Breast epithelium (tissue), 4 donors: Measurements from ENCODE around the gene KRTAP5-3. TPM values are rescaled to one million over a fixed set of nuclear protein-coding genes. Genes with fewer than 3 reads are reported as not detected.

Source experiments
- DNase-seq, 2 donors: peaks; one replicate each; pipeline ENCODE4 v3.0.0-alpha.2; 2019; ENCODE audit warnings: low spot score in 2 of 2
- H3K27ac ChIP-seq, 2 donors: fragments of 200-600 bp; sonication (generic) in 1 of 2; one replicate each; pipeline ENCODE4 v1.5.1; 2016 to 2019; ENCODE audit warnings: mild to moderate bottlenecking in 1 of 2
- H3K27me3 ChIP-seq, 2 donors: fragments of 200-600 bp; sonication (generic) in 1 of 2; one replicate each; pipeline versions ENCODE4 v1.5.1 to v1.6.0; 2017 to 2019; ENCODE audit warnings: control low read depth in 1 of 2, mild to moderate bottlenecking in 1 of 2
- H3K36me3 ChIP-seq: fragments of 200-600 bp; one replicate; pipeline ENCODE4 v1.5.1; 2019
- H3K4me1 ChIP-seq, 2 donors: fragments of 200-600 bp; sonication (generic); one replicate each; pipeline ENCODE4 v1.5.1; 2016 to 2019; ENCODE audit warnings: control low read depth in 1 of 2
- H3K4me3 ChIP-seq, 3 donors: fragments of 200-600 bp; sonication (generic); 1 replicate in 2 of 3; 2 replicates in 1 of 3; pipeline ENCODE4 v1.5.1; 2016 to 2019; ENCODE audit warnings: mild to moderate bottlenecking in 3 of 3, moderate library complexity in 2 of 3
- H3K9me3 ChIP-seq, 2 donors: fragments of 200-600 bp; sonication (generic) in 1 of 2; one replicate each; pipeline ENCODE4 v1.5.1; 2016 to 2019; ENCODE audit warnings: control low read depth in 1 of 2
- CTCF ChIP-seq, 3 donors: fragments of 450-650 bp; IDR thresholded peaks; one replicate each; pipeline ENCODE4 v1.5.1; 2016 to 2017; ENCODE audit warnings: antibody characterized with exemption in 3 of 3, mild to moderate bottlenecking in 3 of 3, moderate library complexity in 3 of 3
- POLR2A ChIP-seq: fragments of 450-650 bp; IDR thresholded peaks from one replicate; pipeline ENCODE4 v1.6.1; 2016; ENCODE audit warnings: antibody characterized with exemption, mild to moderate bottlenecking, moderate library complexity
- POLR2AphosphoS5 ChIP-seq, 3 donors: sonication (generic); formaldehyde crosslinking; IDR thresholded peaks; one replicate each; pipeline ENCODE4 v1.6.1; 2017; ENCODE audit warnings: antibody characterized with exemption in 3 of 3
- intact Hi-C: fragments of 100-400 bp; cut with DNase I; formaldehyde crosslinking; loops from one replicate; pipeline ENCODE4 v1.15.1; 2023; ENCODE audit warnings: low total_unique reads
- total RNA-seq, 3 donors: library from RNA; depleted of rRNA; stranded (reverse); fragments of >200 nt; gene quantifications; one replicate each; pipeline ENCODE4 v1.1.0, GENCODE V29; 2016

KRTAP5-3 gene
- total RNA-seq, 3 donors from 2014 or later = not detected

GRCh38 chr11:1557904-1558774, 50.1 kb downstream of the KRTAP5-3 start:
- Histone ChIP-seq H3K36me3 (no peaks in the 10 kb centered on the region), H3K27ac (peak overlapping the region; percentile 90 to 92), H3K9me3 (no peaks in the 10 kb centered on the region), H3K4me3 (peak overlapping the region in 2 of 3 donors; percentile 21 to 43), H3K27me3 (no peaks in the 10 kb centered on the region), H3K4me1 (peaks cover 9 to 14% of the 10 kb centered on the region in 2 donors)
- peak in 1 of 2 donors; percentile 66 for DNase-seq
- TF ChIP-seq POLR2AphosphoS5 (IDR thresholded peaks at IDR 0.05) (no peak), CTCF (IDR thresholded peaks at IDR 0.05) (no peak), POLR2A (no peak)
- intact Hi-C loops = no loop called here

Other genes with a start within 250 kb of the KRTAP5-3 start
- under 1 TPM; 0.15 to 0.80 (median 0.66) TPM for gene BRSK2, start 218.5 kb downstream of the KRTAP5-3 start, total RNA-seq
- gene MOB2, start 121.7 kb downstream of the KRTAP5-3 start, total RNA-seq = 10 to 100 TPM; 36.4 to 46.1 (median 37.9) TPM
- gene DUSP8, start 36.2 kb downstream of the KRTAP5-3 start, total RNA-seq = 1 to 10 TPM in 2 of 3 donors, under 1 TPM in 1; 0.80 to 2.9 (median 1.6) TPM
- not detected for gene KRTAP5-1, start 23.2 kb downstream of the KRTAP5-3 start, total RNA-seq
- gene KRTAP5-2, start 10.2 kb downstream of the KRTAP5-3 start, total RNA-seq = not detected
- gene KRTAP5-4, start 13.7 kb upstream of the KRTAP5-3 start, total RNA-seq = not detected
- not detected for gene KRTAP5-5, start 21.3 kb upstream of the KRTAP5-3 start, total RNA-seq
- not detected for gene KRTAP5-6, start 88.7 kb upstream of the KRTAP5-3 start, total RNA-seq
- gene IFITM10, start 142.1 kb upstream of the KRTAP5-3 start, total RNA-seq = 10 to 100 TPM in 1 of 3 donors, 1 to 10 TPM in 1, under 1 TPM in 1; 0.33 to 14.0 (median 1.4) TPM
- 100 to 1,000 TPM; 244 to 694 (median 667) TPM for gene CTSD, start 155.5 kb upstream of the KRTAP5-3 start, total RNA-seq
- gene SYT8, start 226.5 kb upstream of the KRTAP5-3 start, total RNA-seq = 10 to 100 TPM in 2 of 3 donors, not detected in 1; 10.7 to 12.1 TPM
- 1 to 10 TPM in 2 of 3 donors, not detected in 1; 1.6 to 5.6 TPM for gene TNNI2, start 230.5 kb upstream of the KRTAP5-3 start, total RNA-seq
- 10 to 100 TPM; 21.4 to 36.0 (median 23.6) TPM for gene LSP1, start 244.6 kb upstream of the KRTAP5-3 start, total RNA-seq